MM.1S (cell line): ENCODE data around the gene AP3D1.

Experiments
- DNase-seq: peaks from one replicate; pipeline ENCODE4 v3.0.0-alpha.2; 2015
- H2AFZ ChIP-seq: fragments of 300-600 bp; sonication (generic); 2 replicates; pipeline ENCODE4 v1.6.0; 2016; ENCODE audit warnings: antibody characterized with exemption, low read length
- H3F3A ChIP-seq: fragments of 300-600 bp; sonication (generic); 2 replicates; pipeline ENCODE4 v1.6.1; 2016; ENCODE audit warnings: mild to moderate bottlenecking, antibody characterized with exemption, low read length, moderate library complexity, mixed read lengths; ENCODE audit not compliant: insufficient read depth
- H3K27ac ChIP-seq: fragments of 300-600 bp; sonication (generic); 2 replicates; pipeline ENCODE4 v1.5.1; 2016; ENCODE audit warnings: mild to moderate bottlenecking, low read length
- H3K27me3 ChIP-seq: fragments of 300-600 bp; sonication (generic); replicated peaks from 2 replicates; pipeline ENCODE4 v1.6.0; 2016; ENCODE audit warnings: low read length; ENCODE audit not compliant: insufficient read depth
- H3K36me3 ChIP-seq: fragments of 300-600 bp; sonication (generic); replicated peaks from 2 replicates; pipeline ENCODE4 v1.6.1; 2016; ENCODE audit warnings: mild to moderate bottlenecking, low read length, mixed read lengths; ENCODE audit not compliant: insufficient read depth
- H3K4me1 ChIP-seq: fragments of 300-600 bp; sonication (generic); 2 replicates; pipeline ENCODE4 v1.6.1; 2016; ENCODE audit warnings: low read length, mixed read lengths
- H3K4me2 ChIP-seq: fragments of 300-600 bp; sonication (generic); 2 replicates; pipeline ENCODE4 v1.6.0; 2016; ENCODE audit warnings: low read depth, low read length
- H3K4me3 ChIP-seq: fragments of 300-600 bp; sonication (generic); 2 replicates; pipeline ENCODE4 v1.5.1; 2016; ENCODE audit warnings: low read length, mixed read lengths
- H3K79me2 ChIP-seq: fragments of 300-600 bp; sonication (generic); 2 replicates; pipeline ENCODE4 v1.6.1; 2016; ENCODE audit warnings: mixed run types, low read length, mixed read lengths
- H3K9ac ChIP-seq: fragments of 300-600 bp; sonication (generic); 2 replicates; pipeline ENCODE4 v1.6.1; 2016; ENCODE audit warnings: low read length, mixed read lengths
- H3K9me2 ChIP-seq: fragments of 300-600 bp; sonication (generic); replicated peaks from 2 replicates; pipeline ENCODE4 v1.6.1; 2016; ENCODE audit warnings: mild to moderate bottlenecking, low read length, mixed read lengths; ENCODE audit not compliant: insufficient read depth
- H3K9me3 ChIP-seq: fragments of 300-600 bp; sonication (generic); replicated peaks from 2 replicates; pipeline ENCODE4 v1.6.1; 2016; ENCODE audit warnings: mild to moderate bottlenecking, low read length, mixed read lengths; ENCODE audit not compliant: insufficient read depth
- H4K20me1 ChIP-seq: fragments of 300-600 bp; sonication (generic); 2 replicates; pipeline ENCODE4 v1.6.1; 2016; ENCODE audit warnings: mild to moderate bottlenecking, low read length, moderate library complexity, mixed read lengths; ENCODE audit not compliant: insufficient read depth
- CTCF ChIP-seq: fragments of 300-600 bp; sonication (generic); IDR thresholded peaks from 2 replicates; pipeline ENCODE4 v1.5.1; 2016; ENCODE audit warnings: antibody characterized with exemption, low read length, mixed read lengths
- EZH2 ChIP-seq: fragments of 300-600 bp; sonication (generic); optimal IDR thresholded peaks from 2 replicates; pipeline ENCODE3; 2017; ENCODE audit warnings: low read depth, mild to moderate bottlenecking, antibody characterized with exemption, low read length, mixed read lengths
- EZH2phosphoT487 ChIP-seq: fragments of 300-600 bp; sonication (generic); IDR thresholded peaks from 2 replicates; pipeline ENCODE4 v1.6.1; 2018; ENCODE audit warnings: antibody characterized with exemption, low read length

Gene AP3D1

GRCh38 chr19:2191456-2192310, 40.3 kb upstream of the AP3D1 start:
- H3K36me3 ChIP-seq = peaks cover 25% of the 10 kb centered on the region
- peaks cover 97% of the 10 kb centered on the region for H3K79me2 ChIP-seq

DNA sequence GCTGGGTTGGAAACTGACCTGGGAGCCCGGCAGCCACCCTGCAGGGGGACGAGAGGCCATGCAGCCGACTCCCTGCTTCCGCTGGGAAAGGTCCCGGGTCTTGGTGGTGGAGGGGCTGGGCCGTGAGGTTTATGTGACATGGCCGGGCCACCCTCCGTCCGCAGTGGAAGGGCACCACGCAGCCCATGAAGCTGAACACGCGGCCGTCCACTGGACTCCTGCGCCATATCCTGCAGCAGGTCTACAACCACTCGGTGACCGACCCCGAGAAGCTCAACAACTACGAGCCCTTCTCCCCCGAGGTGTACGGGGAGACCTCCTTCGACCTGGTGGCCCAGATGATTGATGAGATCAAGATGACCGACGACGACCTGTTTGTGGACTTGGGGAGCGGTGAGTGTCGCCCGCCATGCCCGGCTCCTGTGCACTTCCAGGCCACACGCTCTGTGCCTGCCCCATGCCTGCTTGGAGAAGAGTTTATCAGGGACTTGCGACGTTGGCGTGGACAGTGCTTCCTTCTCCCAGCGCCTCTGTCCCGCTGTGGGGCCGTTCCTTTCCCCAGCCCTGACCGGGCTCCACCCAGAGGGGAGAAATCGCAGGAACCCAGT, 39.6 kb upstream of the AP3D1 start:
- Histone ChIP-seq H3K27ac (no peak overlapping the region), H3K4me2 (no peak overlapping the region), H3K4me3 (no peak overlapping the region), H3K27me3 (no peaks in the 10 kb centered on the region), H3K9me3 (no peaks in the 10 kb centered on the region), H3K4me1 (no peaks in the 10 kb centered on the region), H3F3A (no peaks in the 10 kb centered on the region; the same call in 1 of the 2 replicates), H3K79me2 (peaks cover 97% of the 10 kb centered on the region), H2AFZ (no peak overlapping the region), H3K9me2 (no peaks in the 10 kb centered on the region), H4K20me1 (peaks cover 11% of the 10 kb centered on the region), H3K9ac (no peak overlapping the region), H3K36me3 (peaks cover 31% of the 10 kb centered on the region)
- TF ChIP-seq EZH2phosphoT487 (no peak), CTCF (no peak), EZH2 (no peak)
- no peak for DNase-seq

More at GRCh38 chr19:2191456-2192310, 40.3 kb upstream of the AP3D1 start:
- Histone ChIP-seq H3K4me3 (no peak overlapping the region), H3K9me2 (no peaks in the 10 kb centered on the region), H3K27me3 (no peaks in the 10 kb centered on the region), H3K4me1 (no peaks in the 10 kb centered on the region), H3K27ac (no peak overlapping the region), H3K4me2 (no peak overlapping the region), H3F3A (no peaks in the 10 kb centered on the region; the same call in 1 of the 2 replicates), H4K20me1 (peaks cover 11% of the 10 kb centered on the region), H2AFZ (no peak overlapping the region), H3K9ac (no peak overlapping the region), H3K9me3 (no peaks in the 10 kb centered on the region)
- no peak for TF ChIP-seq CTCF
- no peak for TF ChIP-seq EZH2phosphoT487
- TF ChIP-seq EZH2 = no peak
- no peak for DNase-seq

DNA sequence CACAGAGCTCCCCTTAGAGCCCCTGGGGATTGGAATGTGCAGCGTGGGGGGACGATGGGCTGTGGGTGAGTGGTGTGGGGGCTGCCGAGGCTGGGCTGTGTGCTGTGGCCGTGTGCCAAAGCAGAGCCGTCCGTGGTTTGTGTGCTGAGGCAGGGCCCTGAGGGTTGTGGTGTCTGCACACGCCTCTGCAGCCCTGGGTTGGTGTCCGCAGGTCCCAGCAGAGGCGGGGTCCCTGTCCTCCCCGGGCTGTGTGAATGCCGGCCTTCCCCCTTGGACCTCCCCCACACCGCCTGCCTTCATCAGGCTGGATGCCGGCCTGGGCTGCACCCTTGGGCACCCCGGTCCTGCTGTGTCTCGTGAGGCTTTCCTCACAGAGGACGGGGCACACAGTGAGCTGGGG, 38.5 kb upstream of the AP3D1 start:
- H3K4me2 ChIP-seq = no peak overlapping the region
- H3K9me2 ChIP-seq = no peaks in the 10 kb centered on the region
- no peak overlapping the region for H2AFZ ChIP-seq
- H3K36me3 ChIP-seq = peaks cover 34% of the 10 kb centered on the region
- peaks cover 97% of the 10 kb centered on the region for H3K79me2 ChIP-seq
- no peaks in the 10 kb centered on the region for H3K9me3 ChIP-seq
- H4K20me1 ChIP-seq = peaks cover 17% of the 10 kb centered on the region
- TF ChIP-seq EZH2phosphoT487 = no peak
- TF ChIP-seq CTCF = no peak
- no peak for TF ChIP-seq EZH2
- no peak for DNase-seq
- H3K9ac ChIP-seq = no peak overlapping the region
- H3K4me3 ChIP-seq = no peak overlapping the region
- H3K27me3 ChIP-seq = no peaks in the 10 kb centered on the region
- H3K27ac ChIP-seq = no peak overlapping the region
- no peaks in the 10 kb centered on the region for H3K4me1 ChIP-seq
- no peaks in the 10 kb centered on the region; the same call in 1 of the 2 replicates for H3F3A ChIP-seq
